ENCODE results near the gene PTBP3.

Gene PTBP3

DNA sequence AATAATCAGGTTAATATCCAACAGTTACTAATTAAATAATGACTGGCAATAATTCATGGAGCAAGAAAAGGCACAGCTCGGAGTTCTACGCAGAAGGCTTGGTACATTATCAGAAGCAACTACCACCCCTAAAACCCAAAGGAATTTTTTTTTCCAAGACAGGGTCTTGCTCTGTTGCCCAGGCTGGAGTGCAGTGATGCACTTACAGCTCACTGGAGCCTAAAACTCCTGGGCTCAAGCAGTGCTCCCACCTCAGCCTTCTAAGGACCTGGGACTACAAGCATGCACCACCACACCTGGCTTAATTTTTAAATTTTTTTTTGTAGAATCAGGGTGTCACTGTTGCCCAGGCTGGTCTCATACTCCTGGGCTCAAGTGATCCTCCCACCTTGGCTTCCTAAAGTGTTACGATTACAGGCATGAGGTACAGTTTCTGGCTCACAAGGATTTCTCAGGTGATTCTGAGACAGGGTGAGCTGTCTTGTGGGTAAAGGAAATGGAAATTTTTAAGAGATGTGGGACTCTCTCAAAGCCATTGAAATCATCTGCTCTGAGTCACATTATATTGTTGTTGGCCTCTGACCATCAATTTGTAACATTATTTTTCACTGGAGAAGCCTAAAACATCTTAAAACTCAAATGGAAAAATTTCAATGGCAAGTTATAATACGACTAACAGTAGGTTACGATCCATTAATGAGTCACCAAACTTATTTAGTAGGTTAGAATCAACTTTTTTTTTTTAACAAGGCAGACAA is 26.8 kb upstream of the PTBP3 start:
- DNase-seq, result no peak

DNA sequence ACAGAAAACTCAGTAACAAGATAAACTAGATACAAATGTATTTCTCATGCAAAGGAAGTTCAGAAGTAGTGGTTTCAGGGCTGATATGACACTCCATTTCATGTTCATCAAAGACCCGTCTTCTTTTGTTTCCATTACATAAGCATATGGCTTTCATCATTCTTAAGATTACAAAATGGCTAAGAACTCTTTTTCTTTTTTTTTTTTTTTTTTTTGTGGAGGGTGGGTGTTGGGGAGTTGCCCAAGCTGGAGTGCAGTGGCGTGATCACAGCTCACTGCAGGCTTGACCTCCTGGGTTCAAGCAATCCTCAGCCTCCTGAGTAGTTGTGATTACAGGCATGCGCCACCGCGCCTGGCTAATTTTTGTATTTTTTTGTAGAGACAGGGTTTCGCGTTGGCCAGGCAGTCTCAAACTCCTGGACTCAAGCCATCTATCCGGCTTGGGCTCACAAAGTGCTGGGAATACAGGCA is 22.0 kb upstream of the PTBP3 start:
- DNase-seq, result no peak

DNA sequence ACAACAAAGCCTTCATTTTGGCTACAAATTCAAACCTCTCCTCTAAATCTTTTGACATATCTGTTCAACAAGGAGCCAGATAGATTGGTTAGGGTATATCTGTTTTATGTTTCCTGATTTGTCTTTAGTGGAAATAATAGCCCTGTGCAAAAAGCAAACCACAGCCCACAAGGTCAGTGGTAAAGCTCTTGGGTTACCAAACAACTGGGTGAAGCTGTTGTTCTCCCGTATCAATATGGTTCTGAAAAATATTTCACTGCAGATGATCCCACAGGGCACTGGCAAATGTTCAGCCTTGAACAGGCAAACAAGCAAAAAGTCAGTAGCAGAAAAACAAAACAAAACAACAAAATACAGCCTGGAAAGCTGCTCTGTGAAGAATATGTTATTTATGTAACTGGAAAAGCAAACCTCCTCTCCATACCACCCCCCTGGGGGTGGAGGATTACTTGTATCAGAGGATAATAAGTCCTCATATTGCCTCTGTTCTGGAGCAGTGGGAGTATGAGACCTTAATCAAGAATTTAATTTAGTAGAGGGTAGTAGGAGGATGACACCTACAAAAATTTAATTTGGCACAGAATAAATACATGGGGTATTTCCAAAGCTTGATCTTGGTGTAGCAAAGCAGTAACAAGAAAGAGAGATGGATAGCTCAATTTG is 20.8 kb upstream of the PTBP3 start:
- DNase-seq, result no peak

DNA sequence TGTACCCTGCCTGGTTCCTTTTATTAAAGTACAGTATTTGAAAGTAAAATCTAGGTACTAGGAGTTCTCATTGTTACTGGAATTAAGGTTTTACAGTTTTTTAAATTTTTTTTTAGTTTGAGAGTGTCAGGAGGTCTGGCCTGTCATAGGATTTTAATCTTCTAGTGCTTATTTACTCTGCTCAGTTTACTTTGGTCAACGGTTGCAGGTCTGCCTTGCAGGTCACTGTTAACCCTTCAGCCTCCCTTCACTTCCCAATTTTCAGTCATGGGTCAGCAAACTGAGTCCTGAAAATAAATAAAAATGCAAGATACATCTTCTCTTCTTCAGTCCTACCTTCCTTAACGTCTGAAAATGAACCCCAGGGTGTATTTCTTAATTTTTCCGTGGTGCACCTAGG is 18.8 kb upstream of the PTBP3 start:
- no peak for DNase-seq

DNA sequence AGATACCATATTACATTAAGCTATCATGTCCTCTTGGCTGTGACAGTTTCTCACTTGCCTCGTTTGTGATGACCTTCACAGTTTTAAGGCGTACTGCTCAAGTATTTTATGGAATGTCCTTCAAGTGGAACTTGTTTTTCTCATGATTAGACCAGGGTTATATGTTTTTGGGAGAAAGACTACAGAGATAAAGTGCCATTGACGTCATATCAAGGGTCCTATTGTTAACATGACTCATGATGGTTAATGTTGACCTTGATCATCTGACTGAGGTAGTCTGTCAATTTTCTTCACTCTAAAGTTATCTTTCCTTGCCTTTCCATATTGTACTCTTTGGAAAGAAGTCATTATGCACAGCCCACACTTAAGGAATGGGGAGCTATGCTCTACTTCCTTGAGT is 17.8 kb upstream of the PTBP3 start:
- no peak for DNase-seq

DNA sequence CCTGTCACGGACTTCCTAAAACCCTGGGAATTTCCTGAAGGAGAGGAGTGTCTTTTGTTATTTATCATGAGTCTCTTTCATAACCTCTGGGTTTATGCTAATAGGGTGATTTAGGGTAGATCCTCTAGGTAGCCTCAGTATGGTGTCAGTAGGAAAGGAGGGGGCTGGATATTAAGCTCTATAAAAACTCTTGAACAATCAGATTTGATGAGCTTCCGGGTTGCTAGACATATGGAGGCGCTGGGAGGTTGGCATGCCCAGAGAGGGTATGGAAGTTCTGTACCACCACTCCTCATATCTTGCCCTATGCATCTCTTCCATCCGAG is 15.6 kb upstream of the PTBP3 start:
- DNase-seq, result no peak

DNA sequence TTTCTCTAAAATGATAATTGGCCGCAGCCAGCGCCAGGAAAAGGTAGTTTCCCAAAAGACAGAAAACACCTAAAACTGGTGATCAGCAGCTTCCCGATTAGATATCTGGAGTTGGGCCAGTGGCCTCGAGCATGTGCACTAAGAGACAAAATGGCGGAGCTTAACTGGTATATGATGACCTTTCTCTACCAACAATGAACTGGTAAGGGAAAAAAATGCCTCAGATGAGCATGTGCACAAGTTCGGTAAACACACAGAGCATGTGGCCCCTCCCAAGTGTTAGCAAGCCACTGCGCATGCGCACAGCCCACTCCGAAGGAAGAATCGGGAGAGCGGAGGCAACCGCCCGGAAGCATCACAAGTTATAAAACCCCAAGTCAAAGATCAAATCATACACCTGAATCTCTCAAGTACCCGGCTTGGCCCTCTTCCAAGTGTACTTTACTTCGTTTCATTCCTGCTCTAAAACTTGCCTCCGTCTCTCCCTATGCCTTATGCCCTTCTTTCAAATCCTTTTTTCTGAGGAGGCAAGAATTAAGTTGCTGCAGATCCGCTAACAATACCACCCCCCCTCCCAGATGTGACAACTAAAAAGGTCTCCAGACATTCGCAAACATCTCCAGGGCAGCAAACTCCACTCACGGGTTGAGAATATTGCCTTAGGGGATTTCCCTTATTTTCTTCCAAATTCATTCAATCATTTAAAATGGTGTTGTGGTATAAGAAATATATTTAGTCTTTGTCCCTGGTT is 15.0 kb upstream of the PTBP3 start:
- peak; percentile 88 for DNase-seq

DNA sequence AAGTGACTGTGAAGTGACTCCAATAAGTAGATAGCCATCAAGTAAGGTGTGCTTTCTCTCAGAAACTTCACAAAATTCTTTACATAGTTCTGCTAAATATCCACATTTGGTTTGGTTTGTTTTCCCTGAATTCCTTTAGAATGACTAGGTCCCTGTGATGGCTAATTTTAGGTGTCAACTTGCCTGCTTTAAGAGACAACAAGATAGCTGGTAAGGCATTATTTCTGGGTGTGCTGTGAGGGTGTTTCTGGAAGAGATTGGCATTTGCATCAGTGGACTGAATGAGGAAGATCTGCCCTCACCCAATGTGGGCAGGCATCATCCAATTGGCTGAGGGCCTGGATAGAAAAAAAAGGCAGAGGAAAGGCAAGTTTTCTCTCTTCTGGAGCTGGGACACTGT is 8.3 kb upstream of the PTBP3 start:
- no peak for DNase-seq

DNA sequence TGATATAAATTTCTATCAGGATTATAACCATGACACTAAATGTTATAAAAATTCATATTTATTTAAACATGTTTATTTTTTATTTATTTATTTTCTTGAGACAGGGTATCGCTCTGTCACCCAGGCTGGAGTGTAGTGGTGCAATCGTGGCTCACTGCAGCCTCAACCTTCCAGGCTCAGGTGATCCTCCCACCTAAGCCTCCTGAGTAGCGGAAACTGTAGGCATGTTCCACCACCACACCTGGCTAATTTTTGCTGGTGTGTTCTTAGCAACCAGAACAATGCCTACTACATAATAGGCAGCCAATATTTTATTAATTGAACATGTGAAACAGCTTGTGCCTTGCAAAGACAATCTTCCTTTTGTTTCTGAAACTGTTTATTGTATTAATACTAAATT is 6.5 kb upstream of the PTBP3 start:
- no peak for DNase-seq

DNA sequence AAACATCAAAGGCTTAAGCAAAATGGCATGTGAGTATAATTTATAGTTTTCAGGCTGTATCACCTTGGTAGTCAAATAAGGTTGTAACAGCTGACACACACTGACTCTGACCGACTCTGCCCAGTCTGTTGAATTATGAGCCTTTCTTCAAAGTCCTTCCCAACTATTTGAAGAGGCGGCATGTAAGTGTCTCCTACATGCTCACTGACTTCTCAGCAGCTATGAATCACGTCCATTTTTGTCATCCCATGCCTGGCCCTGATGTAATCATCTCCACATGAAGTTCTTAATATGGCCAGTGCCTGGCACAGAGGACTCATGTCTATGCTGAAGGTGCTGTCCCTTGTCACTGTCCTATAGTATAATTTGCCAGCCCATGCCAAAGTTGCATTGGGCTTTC is 5.1 kb upstream of the PTBP3 start:
- DNase-seq, result no peak

DNA sequence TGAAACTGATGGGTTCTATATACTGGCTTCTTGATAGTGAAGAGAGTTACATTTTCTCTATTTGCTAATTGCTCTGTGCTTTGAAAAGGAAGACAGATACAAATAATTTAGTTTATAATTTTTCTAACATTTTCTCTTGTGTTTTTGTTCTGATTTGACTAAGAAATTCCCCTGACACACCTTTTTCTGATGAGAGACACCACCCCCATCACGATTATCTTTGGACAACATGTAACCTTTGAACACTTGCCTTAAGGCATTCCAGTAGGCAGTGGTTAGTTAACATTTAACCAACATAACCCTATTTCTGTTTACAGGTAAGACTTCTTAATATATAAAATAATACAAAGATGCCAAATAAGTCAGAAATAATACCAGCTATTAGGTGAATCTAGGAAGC is 4.1 kb upstream of the PTBP3 start:
- no peak for DNase-seq

DNA sequence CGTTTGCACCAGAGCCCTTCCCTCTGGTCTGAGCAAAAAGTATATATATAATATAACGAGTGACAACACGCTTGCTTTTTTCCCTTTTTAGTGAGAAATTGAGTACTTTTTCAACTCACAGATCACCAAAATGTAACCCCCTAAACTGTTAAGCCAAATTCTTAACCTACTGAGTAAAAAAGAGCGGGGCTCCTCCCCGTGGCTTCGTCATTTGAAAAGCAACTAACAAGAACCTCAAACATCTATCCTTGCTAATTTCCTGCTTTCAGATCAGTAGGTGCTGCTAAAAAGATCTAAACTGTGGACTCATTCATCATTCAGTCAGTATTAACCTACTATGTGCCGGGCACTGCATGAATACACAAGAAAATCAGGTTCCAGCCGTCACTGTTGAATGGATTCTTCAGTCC is 1.0 kb upstream of the PTBP3 start:
- DNase-seq, result peak; percentile 66

DNA sequence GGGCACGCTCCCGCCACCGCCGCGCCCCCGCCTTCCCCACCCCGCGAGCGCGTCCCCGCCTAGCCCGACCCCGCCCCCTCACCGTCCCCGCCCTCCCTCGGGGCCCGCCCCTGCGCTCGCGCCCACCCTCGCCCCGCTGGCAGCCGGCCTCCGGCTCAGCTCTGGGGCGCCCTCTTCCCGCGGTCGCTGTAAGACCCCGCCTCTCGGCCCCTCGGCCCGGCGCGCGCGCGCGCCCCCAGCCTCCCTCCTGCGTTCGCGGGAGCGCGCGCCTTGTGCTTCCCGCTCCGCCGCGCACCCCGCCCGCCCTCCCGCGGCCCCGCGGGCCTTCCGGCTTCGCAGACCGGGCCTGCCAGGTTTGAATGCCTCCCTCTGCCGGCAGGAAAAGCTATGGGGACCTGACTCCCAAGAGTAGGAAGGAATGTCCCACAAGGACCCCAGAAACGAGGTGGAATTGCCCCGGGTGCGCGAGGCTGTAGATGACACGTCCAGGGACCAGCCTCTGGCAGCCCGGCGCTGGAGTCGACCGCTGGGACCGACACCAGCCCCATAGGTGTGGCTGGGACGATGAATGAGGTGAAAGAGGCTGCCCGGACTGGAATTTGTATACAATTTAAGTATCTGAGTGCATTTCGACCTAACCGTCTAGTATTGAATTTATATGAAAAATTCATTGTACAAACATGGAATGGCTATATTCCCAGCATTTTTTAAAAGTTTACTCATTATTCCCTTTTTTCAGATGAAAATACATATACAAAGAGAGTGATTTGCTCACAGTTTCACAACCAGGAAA is 416 bp upstream of the PTBP3 start:
- DNase-seq, result peak; percentile 95

DNA sequence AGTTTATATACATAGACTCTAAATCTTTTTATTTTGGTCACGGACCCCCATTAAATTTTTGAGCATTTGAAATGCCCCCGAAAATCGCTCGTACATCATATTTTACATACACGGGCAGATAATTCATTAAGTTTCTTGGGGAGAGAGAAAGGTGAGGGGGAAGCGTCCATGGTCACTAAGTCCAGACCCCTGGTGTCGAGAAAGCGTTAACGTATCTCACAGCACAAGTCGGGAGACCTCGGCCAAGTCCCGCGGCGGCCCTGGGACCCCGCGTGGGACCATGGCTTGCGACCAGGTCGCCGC is 794 bp downstream of the PTBP3 start:
- DNase-seq, result no peak

DNA sequence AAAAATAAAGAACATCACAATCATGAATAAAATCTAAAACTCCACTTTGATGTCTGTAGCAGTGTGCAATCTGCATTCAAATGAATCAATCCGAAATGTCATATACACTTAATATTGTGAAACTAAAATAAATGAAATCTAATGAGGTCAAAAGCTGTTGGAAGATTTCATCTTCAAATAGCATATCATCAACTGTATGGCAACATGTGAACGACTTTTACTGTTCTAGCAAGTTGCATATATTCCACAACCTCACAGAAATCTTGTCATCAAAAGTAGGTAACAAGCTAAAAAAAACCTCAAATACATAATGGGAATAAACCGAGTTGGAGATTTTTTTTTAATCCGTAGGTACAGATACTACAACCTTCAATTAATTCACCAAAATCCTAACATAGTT is 1.2 kb downstream of the PTBP3 start:
- DNase-seq, result no peak

DNA sequence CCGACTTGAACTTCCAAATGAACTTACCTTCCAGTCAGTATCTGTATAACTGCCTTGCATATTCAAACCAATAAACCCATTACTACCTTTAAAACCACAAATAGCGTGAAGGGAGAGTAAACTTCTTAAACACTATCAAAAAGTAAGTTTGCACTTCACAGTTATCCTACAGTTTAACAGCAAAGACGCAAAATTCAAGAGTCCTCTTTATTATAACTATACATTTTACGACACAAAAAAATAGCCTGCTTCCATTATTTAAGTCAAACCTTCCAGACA is 1.8 kb downstream of the PTBP3 start:
- DNase-seq, result no peak

DNA sequence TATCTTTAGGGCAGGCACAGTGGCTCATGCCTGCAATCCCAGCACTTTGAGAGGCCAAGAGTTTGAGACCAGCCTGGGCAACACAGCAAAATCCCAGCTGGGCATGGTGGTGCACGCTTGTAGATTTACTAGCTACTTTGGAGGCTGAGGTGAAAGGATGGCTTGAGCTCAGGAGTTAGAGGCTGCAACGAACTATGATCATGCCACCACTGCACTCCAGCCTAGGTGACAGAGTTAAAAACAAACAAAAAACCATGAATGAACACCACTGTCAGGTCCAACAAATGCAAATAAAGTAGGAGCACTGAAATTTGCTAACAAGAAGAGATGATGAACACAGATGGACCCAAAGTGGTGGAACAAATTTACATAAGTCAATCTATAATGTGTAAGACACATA is 4.9 kb downstream of the PTBP3 start:
- DNase-seq, result no peak

DNA sequence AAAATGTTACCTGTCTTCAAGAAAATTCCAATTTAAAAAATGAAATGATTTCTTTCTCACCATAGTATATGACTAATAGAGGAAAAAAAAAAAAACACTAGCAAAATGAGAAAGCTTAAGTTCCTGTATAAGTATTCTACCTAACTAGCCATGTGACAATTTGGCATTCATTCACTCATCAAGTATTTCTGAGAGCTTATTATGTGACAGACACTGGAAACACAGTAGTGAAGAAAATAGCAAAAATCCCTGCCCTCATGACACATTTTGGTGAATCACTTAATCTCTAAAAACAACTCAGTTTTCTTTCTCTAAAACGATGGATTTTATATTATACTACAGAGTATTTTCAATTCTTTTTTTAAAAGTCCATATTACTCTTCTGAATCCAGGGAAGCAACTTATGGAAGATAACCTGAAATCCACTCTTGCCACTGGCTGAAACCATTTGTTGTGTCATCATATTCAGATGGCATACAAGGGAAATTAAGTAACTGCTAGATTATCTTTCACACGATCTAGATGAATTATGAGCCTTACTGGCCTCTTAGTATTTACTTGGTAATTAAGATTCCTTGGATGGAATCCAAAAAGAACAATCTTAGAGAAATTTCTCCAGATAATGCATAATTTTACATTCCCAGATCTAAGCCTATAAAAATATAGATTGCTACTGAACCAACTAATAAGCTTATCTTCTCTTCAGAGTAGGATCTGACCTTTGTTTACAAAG is 5.5 kb downstream of the PTBP3 start:
- no peak for DNase-seq

DNA sequence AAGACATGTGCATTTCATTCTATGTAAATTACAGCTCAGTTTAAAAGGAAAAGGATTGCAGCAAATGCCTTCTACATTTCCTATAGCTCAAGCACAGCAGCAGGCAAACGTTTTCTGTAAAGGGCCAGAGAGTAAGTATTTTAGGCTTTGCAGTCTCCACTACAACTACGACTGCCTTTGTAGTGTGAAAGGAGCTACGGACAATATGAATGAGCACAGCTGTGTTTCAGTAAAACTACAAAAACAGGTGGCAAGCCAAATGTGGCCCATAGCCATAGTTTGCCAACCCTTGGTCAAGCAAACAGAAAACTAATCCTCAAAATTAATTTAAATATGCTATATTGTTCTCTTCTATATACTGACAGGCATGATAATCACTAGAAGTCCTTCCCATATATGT is 7.2 kb downstream of the PTBP3 start:
- no peak for DNase-seq

DNA sequence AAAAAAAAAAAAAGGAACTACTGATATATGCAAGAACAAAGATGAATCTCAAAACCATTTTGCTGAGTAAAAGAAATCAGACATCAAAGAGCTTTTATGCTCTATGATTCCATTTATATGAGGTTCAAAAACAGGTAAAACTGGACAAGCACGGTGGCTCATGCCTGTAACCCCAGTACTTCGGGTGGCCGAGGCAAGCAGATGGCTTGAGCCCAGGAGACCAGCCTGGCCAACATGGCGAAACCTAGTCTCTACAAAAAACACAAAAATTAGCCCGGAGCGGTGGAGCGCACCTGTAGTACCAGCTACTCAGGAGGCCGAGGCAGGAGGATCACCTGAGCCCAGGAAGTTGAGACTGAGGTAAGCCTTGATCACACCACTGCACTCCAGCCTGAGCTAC is 7.8 kb downstream of the PTBP3 start:
- DNase-seq, result no peak

DNA sequence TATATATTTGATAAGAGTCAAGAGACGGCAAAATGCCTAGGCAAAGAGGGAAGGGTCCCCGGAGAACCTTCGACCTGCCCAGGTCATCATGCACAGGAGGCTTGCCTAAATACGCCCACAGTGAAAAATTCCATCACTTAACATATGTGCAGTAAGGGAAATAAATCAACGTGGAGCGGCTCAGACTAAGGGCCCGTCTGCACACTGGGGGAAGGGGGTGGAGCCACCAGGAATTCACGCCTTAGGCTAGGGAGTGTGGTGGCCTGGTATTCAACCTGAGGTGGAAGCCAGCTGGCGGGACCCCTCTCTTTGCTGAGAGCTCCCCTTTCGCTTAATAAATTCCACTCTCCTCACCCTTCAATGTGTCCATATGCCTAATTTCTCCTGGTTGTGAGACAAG is 8.3 kb downstream of the PTBP3 start:
- no peak for DNase-seq

DNA sequence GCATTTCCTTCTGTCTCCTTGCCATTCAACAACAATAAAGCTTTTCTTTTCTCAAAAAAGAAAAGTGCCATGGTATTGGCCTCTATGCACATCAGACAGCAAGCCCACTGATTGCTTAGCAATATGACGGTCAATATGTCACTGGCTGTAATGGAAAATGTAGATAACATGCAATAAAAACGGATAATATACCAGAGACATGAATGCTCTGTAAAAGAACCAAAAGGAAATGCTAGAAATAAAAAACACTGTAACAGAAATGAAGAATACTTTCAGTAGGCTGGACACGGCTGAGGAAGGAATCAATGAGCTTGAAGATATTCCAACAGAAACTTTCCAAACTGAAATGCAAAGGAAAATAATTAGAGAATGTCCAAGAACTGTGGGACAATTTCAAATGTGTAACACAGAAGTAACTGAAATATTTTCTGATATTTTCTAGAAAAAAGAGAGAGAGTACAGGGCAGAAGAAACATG is 10.0 kb downstream of the PTBP3 start:
- no peak for DNase-seq

Measured in stimulated activated CD4-positive, alpha-beta T cell treated with anti-CD3 and anti-CD28 coated beads, Interleukin-15, amount 100 ng/mL, for 24 hours (primary cell).